ENCODE data around the gene CFC1.
"Not testable (repeated sequence)": the region's sequence is repeated elsewhere in the genome, so short reads cannot be mapped to it uniquely, and the experiment has no call there.

The CFC1 gene

GRCh38 chr2:130599393-130599792 lies at the start of gene CFC1:
TSS of gene CFC1 (minus strand) at chr2:130599575. CDS start at chr2:130599287, 288 bp downstream.
- DNase-seq, result not testable (repeated sequence)

- not testable (repeated sequence) for DNase-seq
Measured at GRCh38 chr2:130641688-130642087, 42.3 kb upstream of the CFC1 start.

- not testable (repeated sequence) for DNase-seq
Measured at GRCh38 chr2:130638973-130639372, 39.6 kb upstream of the CFC1 start.

GRCh38 chr2:130628784-130629475 lies 29.6 kb upstream of the CFC1 start:
- DNase-seq, result not testable (repeated sequence)

GRCh38 chr2:130611140-130611539 lies 11.8 kb upstream of the CFC1 start, which contains the start of gene POTEJ:
TSS of gene POTEJ (plus strand) at chr2:130611440. CDS start at chr2:130611533, 93 bp downstream.
- DNase-seq, result not testable (repeated sequence)

- DNase-seq, result not testable (repeated sequence)
Measured at GRCh38 chr2:130610486-130610885, 11.1 kb upstream of the CFC1 start.

GRCh38 chr2:130609002-130609920 lies 9.9 kb upstream of the CFC1 start:
- not testable (repeated sequence) for DNase-seq

GRCh38 chr2:130608276-130609001 lies 9.1 kb upstream of the CFC1 start:
- not testable (repeated sequence) for DNase-seq

- DNase-seq, result not testable (repeated sequence)
Measured at GRCh38 chr2:130601648-130602302, 2.4 kb upstream of the CFC1 start.

- DNase-seq, result not testable (repeated sequence)
Measured at GRCh38 chr2:130599926-130600325, 551 bp upstream of the CFC1 start.

GRCh38 chr2:130598463-130598862 lies 912 bp downstream of the CFC1 start:
- not testable (repeated sequence) for DNase-seq

- DNase-seq, result not testable (repeated sequence)
Measured at GRCh38 chr2:130597994-130598393, 1.4 kb downstream of the CFC1 start.

- not testable (repeated sequence) for DNase-seq
Measured at GRCh38 chr2:130596757-130597156, 2.6 kb downstream of the CFC1 start.

GRCh38 chr2:130594011-130594410 lies 5.4 kb downstream of the CFC1 start:
- DNase-seq, result not testable (repeated sequence)

GRCh38 chr2:130592791-130593414 lies 6.5 kb downstream of the CFC1 start:
- DNase-seq, result not testable (repeated sequence)

- not testable (repeated sequence) for DNase-seq
Measured at GRCh38 chr2:130590842-130591359, 8.5 kb downstream of the CFC1 start.

- not testable (repeated sequence) for DNase-seq
Measured at GRCh38 chr2:130590170-130590841, 9.1 kb downstream of the CFC1 start.

GRCh38 chr2:130588688-130589458 lies 10.5 kb downstream of the CFC1 start:
- not testable (repeated sequence) for DNase-seq

- not testable (repeated sequence) for DNase-seq
Measured at GRCh38 chr2:130584726-130585125, 14.6 kb downstream of the CFC1 start.

GRCh38 chr2:130583582-130583981 lies 15.8 kb downstream of the CFC1 start:
- not testable (repeated sequence) for DNase-seq
